GM18873 (cell line): ENCODE results near the gene USP6NL.

Experiments
- ATAC-seq: cut with Tn5 transposase; IDR thresholded peaks from one replicate; pipeline ENCODE4 v1.9.1; 2021; ENCODE audit warnings: mild to moderate bottlenecking, moderate library complexity, moderate number of reproducible peaks; ENCODE audit not compliant: unreplicated experiment, low FRiP score

Gene USP6NL

DNA sequence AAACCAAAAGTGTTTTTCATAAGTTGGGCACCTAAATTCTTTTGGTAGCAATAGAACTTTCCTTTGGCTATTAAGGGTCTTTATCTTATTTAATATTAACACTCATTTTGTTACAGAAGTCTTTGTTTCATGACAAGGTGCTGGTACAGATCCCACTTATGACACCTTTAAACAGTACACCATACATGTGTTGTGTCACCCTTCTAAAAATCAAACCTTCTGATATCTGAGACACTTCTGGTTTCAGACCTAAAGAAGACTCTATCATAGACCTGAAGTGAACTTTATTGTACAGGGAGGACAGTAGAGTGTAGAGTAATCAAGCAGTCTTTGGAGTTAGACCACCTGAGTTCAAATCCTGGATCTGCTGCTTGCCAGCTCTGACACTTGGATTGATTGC lies 5.8 kb upstream of the USP6NL start:
- no peak for ATAC-seq

GRCh38 chr10:11616021-11616420 lies 4.6 kb upstream of the USP6NL start:
- no peak for ATAC-seq

DNA sequence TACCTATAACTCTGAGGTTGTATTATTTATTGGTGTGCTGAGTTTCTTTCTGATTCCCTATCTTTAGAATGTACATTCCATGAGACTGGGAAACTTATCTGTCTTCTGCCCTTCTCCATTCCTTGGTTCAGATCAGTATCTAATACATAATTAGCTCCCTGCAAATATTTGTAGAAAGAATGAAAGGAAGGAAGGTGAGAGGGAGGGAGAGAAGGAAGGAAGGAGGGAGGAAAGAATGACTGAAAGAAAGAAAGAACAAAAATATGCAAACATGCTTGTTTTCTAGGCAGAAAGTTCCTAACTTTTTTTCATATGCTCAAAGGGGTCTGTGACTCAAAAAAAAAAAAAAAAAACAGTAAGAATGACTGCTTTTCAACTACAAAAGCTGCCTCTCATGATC lies 3.9 kb upstream of the USP6NL start:
- ATAC-seq, result no peak

DNA sequence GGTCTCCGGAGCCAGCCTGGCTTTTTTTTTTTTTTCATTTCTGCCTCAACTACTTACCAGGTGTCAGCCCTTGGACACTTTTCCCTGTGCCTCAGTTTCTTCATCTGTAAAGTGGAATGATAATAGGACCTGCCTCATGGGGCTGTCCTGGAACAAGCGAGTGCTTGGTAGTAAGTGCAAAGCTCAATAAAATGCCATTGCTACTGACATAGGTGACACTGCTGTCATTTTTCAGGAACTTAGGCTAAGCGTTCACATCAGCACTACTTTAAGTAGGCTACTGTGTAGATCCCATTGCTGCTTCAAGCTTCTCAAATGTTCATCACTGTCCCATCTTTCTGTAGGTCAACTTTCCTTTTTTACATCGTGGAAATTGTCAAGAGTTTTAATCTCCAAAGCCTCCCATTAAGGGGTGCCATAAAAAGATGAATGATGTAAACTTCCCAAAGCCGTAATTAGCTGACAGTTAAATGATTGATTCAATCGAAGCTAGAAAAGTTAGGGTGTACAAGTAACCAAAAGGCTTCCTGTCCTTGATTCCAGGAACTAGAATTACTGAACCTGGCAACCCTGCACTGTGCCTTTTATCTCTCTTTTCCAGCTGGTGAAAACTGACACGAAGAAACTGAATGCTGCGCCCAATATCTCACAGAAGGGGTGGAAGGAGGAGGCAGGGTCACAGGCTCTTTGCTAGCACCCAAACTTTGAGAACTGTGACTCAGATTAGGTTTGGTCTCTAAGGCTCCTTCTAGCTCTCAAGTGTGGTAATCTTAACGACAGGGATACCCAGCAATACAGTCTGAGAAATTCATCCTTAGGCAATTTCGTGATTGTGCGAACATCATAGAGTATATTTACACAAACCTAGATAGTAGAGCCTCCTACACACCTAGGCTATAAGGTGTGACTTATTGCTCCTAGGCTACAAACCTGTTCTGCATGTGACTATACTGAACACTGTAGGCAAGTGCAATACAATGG lies 861 bp upstream of the USP6NL start:
- ATAC-seq, result no peak

- ATAC-seq, result no peak
Measured at GRCh38 chr10:11610826-11611247, 613 bp downstream of the USP6NL start.

GRCh38 chr10:11610166-11610825 lies 1.2 kb downstream of the USP6NL start:
- no peak for ATAC-seq

- ATAC-seq, result no peak
Measured at GRCh38 chr10:11609492-11610093, 1.9 kb downstream of the USP6NL start.

- ATAC-seq, result no peak
Measured at GRCh38 chr10:11609052-11609451, 2.4 kb downstream of the USP6NL start.

DNA sequence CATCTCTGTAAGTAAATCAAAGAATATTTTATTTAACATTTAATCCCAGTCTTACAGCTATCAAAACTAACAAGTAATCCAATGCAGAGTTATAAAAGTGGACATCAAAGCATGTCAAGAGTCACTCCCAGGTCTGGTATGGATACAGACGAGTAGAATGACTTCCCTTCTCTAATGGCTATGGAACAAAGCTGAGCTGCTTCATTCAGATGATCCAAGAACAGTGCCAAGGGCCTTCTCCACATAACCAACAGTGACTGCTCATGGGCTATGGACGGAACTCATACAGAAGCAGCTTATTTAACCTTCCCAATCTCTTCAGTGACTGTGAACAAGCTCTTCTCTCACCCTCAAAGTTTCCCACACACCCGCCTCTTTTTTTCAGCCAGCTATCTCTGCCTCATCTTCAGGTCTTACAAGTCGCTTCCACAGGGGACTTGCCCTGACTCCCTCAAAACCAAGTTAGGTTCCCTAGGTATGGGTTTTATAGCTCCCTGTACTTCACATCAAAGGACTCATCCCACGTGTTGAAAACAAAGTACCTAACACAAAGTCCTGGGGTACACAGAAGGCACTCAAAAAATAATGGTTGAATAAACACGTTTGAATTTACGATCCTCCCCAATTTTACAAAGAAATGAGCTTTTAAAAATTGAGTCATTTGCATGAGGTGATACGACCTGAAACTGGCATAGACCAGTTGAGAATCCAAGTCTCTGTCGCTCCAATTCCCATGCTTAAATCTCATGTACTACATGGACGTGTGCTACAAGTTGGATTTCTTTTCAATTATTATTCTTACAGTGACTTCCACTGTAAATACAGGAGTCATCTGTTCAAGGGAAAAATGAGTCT lies 3.1 kb downstream of the USP6NL start:
- no peak for ATAC-seq

DNA sequence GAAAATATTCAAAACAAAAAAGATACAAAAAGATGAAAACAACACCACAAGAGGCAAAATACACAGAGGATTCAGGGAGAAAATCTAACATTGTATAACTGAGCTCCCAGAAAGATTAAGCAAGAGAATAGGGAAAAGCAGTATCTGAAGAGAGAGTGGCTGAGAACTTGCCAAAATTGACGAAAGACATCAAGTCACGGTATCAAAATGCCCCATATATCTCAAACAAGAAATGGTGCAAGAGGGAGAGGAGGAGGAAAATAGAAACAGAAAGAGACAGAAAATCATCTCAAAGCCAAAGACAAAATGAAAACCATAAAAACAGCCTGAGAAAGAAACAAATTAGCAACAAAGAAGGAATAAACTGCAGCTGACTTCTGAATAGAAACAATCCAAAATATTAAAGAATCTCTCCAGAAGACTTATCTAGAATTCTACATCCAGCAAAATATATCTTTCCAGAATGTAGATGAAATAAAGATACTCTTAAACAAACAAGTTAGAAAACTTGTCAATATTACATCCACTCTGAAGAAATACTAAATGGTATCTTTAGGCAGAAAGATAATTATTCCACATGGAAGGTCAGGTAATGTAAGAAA lies 5.5 kb downstream of the USP6NL start:
- no peak for ATAC-seq

- ATAC-seq, result no peak
Measured at GRCh38 chr10:11604865-11605650, 6.4 kb downstream of the USP6NL start.

DNA sequence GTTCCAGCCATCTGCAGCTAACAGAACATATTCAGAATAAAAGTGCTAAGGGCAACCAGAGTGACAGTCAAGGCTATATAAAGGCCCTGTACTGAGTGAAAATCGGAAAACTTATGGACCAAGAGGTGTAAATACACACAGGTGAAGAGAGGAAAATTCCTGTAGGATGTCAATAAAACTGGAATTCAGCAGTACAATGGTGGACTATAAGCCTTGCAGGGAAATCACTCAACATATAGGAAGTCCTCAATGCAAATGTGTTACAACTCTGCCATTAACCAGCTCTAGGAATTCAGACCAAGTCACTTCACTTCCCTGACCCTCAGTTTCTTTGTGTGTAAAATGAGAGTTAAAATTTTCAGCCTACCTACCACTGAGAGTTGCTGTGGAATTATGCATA lies 7.7 kb downstream of the USP6NL start:
- no peak for ATAC-seq

DNA sequence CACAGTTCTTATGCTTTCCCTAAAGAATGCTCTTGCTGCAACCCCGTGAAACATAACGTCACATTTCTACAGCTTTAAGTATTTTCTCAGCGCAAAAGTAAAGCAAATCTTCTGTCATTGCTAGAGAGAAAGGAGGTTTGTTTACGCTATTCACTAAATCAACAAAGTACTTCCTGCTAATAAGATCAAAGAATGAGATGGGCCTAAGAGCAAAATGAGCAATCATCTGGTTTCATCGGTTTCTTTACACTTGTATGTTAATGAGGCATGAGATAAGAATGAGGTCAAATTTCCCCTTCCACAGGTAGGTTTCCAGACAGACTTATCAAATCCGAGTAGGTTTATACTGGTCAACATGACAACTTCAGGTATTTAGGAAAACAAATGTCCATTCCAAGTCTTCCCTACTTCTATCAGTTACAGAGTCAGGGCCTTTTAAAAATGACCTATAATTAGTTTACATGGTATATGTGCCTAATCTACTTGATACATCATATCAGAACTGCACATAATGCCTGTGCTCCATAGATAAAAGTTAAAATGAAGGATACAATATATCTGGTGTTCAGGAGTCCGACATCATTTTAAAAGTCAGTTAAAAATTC lies 8.4 kb downstream of the USP6NL start:
- no peak for ATAC-seq

DNA sequence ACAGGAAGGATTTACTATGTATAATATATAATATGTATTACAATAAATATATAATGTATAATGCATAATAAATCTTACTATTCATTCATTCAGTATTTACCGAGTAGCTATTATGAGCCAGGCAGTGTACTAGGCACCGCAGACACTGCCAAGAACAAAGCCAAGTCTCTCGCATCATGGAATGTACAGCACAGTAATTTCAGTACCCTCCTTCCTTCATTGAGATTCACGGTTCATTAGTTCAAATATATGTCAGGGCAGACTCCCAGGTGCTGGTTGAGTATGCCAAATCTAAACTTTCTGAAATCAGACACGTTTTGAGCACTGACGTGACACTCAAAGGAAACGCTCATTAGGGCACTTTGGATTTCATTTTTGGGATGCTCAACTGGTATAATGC lies 9.1 kb downstream of the USP6NL start:
- ATAC-seq, result no peak

DNA sequence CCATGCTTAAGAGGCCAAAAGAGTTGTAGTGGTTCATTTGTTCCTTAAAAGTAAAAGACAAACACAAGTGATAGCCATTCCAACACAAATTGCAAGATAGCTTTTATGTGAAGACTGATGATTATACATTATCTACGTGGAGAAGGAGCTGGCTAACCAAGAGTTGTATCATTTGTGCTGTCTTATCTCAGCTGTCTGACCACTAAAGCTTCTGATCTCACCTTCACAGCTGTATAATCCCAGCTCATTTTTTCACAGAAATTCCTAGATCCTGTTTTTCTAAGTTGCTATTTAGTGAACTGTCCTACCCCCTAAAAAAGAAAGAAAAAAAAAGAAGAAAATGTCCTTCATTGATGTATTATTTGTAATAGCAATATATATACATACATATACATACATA lies 9.8 kb downstream of the USP6NL start:
- ATAC-seq, result no peak

- ATAC-seq, result no peak
Measured at GRCh38 chr10:11600280-11600679, 11.2 kb downstream of the USP6NL start.

- no peak for ATAC-seq
Measured at GRCh38 chr10:11598712-11599397, 12.6 kb downstream of the USP6NL start.

DNA sequence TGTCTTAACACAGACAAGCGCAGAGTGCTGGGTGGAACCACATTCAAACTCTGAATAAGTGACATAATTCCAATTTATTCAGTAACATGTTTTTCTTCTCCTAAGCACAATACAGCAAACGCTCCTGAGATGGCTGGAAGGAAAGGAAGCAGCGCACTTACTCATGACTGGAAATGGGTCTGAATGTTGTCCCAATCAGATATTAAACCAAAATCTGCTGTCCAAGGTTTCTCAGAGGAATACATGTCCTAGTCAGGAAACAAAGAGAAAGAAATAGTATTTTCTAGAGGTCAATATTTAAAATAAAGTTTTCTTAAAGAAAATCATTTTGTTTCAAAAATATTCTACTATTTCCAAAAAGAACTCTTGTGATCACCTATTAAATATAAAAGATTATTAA lies 14.0 kb downstream of the USP6NL start:
- no peak for ATAC-seq

GRCh38 chr10:11595395-11595692 lies 16.1 kb downstream of the USP6NL start:
- ATAC-seq, result no peak
